Aorta (tissue), 5 donors: ENCODE measurements around the gene ANKRD1. TPM values are rescaled to one million over a fixed set of nuclear protein-coding genes. Genes with fewer than 3 reads are reported as not detected.

Experiments
- ATAC-seq: fragments of 200-7000 bp; cut with Tn5 transposase; one replicate; pipeline ENCODE4 v1.9.1; 2022; ENCODE audit warnings: moderate library complexity; ENCODE audit not compliant: low FRiP score
- DNase-seq, 2 donors: peaks; one replicate each; pipeline ENCODE4 v3.0.0-alpha.2; 2020
- H3K27ac ChIP-seq, 2 donors: one replicate each; pipeline ENCODE4 v1.5.1; 2013; ENCODE audit warnings: low read length in 2 of 2, mild to moderate bottlenecking in 2 of 2, moderate library complexity in 2 of 2, control low read depth in 1 of 2, inconsistent platforms in 1 of 2, low read depth in 1 of 2
- H3K27me3 ChIP-seq, 2 donors: one replicate each; pipeline ENCODE4 v1.6.1; 2013; ENCODE audit warnings: control low read depth in 1 of 2, low read length in 1 of 2, mild to moderate bottlenecking in 1 of 2, moderate library complexity in 1 of 2; ENCODE audit not compliant: insufficient read depth in 2 of 2, control insufficient read depth in 1 of 2
- H3K36me3 ChIP-seq, 2 donors: one replicate each; pipeline ENCODE4 v1.6.1; 2013; ENCODE audit warnings: control low read depth in 1 of 2, low read length in 1 of 2, mild to moderate bottlenecking in 1 of 2; ENCODE audit not compliant: insufficient read depth in 2 of 2, control insufficient read depth in 1 of 2
- H3K4me1 ChIP-seq, 2 donors: one replicate each; pipeline ENCODE4 v1.6.1; 2013; ENCODE audit warnings: low read length in 2 of 2, control low read depth in 1 of 2, mild to moderate bottlenecking in 1 of 2, moderate library complexity in 1 of 2; ENCODE audit not compliant: insufficient read depth in 2 of 2, control insufficient read depth in 1 of 2
- H3K4me3 ChIP-seq, 2 donors: one replicate each; pipeline ENCODE4 v1.5.1; 2013; ENCODE audit warnings: low read length in 2 of 2, control low read depth in 1 of 2, mild to moderate bottlenecking in 1 of 2
- H3K9me3 ChIP-seq: one replicate; pipeline ENCODE4 v1.6.1; 2013; ENCODE audit warnings: mild to moderate bottlenecking, low read length; ENCODE audit not compliant: control insufficient read depth
- WGBS, 2 donors: extraction: QIAGEN DNeasy Blood & Tissue Kit; methylation state at CpG; one replicate each; pipeline ENCODE4 v1.1.7; 2013; 5-methylcytosine and 5-hydroxymethylcytosine counted together
- intact Hi-C, 2 donors: fragments of 100-400 bp; cut with DNase I; formaldehyde crosslinking; loops; one replicate each; pipeline versions ENCODE4 v1.14.2 to v1.15.0; 2022
- polyA plus RNA-seq, 2 donors: library from polyadenylated mRNA; stranded (reverse); fragments of 200-250 nt; gene quantifications; one replicate each; pipeline ENCODE4 v1.2.3, GENCODE V29; 2013
- total RNA-seq, 2 donors: library from RNA; stranded (reverse); fragmentation: NEBNext Ultra II Directional; extraction: Animal tissue kit (Norgen Biotek cat#: 25700); gene quantifications; one replicate each; pipeline ENCODE4 v1.2.1, GENCODE V29; 2021
- donor health status: healthy with polysubstance abuse.
- donor health status: Bipolar disorder and iron deficiency.
- donor health status: DM: no; HTN: no; CAD: no.
- donor health status: DM: no; HTN: no; CAD: no.
- donor health status: DM: yes; HTN: yes; CAD: no.

Gene ANKRD1
- total and polyA plus RNA-seq, 4 donors = 0.30 to 62.9 (median 21.5) TPM

- ATAC-seq (no peak), DNase-seq (no peak)
- no peaks in the 10 kb centered on the region for H3K36me3 ChIP-seq
- no peaks in the 10 kb centered on the region for H3K27me3 ChIP-seq
- no peak overlapping the region for H3K4me3 ChIP-seq
- no peaks in the 10 kb centered on the region for H3K4me1 ChIP-seq
- WGBS, 2 donors = 44% methylated on average over 2 of the region's 2 CpGs
- H3K9me3 ChIP-seq = no peaks in the 10 kb centered on the region
- intact Hi-C loops = loop anchor here (2.0 to 10.0 kb wide), 4 partner anchors 111 to 1071 kb away; no protein-coding TSS in a partner anchor
- no peak overlapping the region for H3K27ac ChIP-seq
These were observed 57.9 kb downstream of the ANKRD1 start for GRCh38 chr10:90862908-90863514.

Other genes with a start within 250 kb of the ANKRD1 start
- 1 to 10 TPM; 1.3 to 3.1 TPM for gene HTR7, start 63.0 kb downstream of the ANKRD1 start, total RNA-seq
- 1 to 10 TPM; 2.1 to 2.5 TPM for gene HTR7, start 63.0 kb downstream of the ANKRD1 start, polyA plus RNA-seq
- gene RPP30, start 49.1 kb downstream of the ANKRD1 start, total RNA-seq = 10 to 100 TPM; 25.2 to 28.0 TPM
- gene RPP30, start 49.1 kb downstream of the ANKRD1 start, polyA plus RNA-seq = 10 to 100 TPM; 28.3 to 42.6 TPM